Pancreas (tissue), 10 donors: ENCODE results near the gene PLIN3. TPM values are rescaled to one million over a fixed set of nuclear protein-coding genes. Genes with fewer than 3 reads are reported as not detected.
A peak's percentile ranks its signal among the peaks of the same experiment; 100 is the strongest.
"Not testable (repeated sequence)": the region's sequence is repeated elsewhere in the genome, so short reads cannot be mapped to it uniquely, and the experiment has no call there.

Experiments
- ATAC-seq, 4 donors: fragments of 200-7000 bp; cut with Tn5 transposase; one replicate each; pipeline versions ENCODE4 v1.8.0 to v1.9.1; 2020; ENCODE audit warnings: mild to moderate bottlenecking in 4 of 4, moderate library complexity in 4 of 4
- DNase-seq, 6 donors: peaks; one replicate each; pipeline ENCODE4 v3.0.0-alpha.2; 2020
- FAIRE-seq: peaks from 2 replicates; lab custom pipeline; 2012; peaks lifted over from hg19 to GRCh38; lab: Jason Lieb, UNC
- H3K27ac ChIP-seq, 4 donors: fragments of 200-600 bp; sonication (generic); 1 replicate in 3 of 4; 2 replicates in 1 of 4; pipeline versions ENCODE4 v1.5.0 to v1.8.0; 2020
- H3K27me3 ChIP-seq, 4 donors: fragments of 200-600 bp; one replicate each; pipeline ENCODE4 v1.8.0; 2021
- H3K36me3 ChIP-seq, 3 donors: fragments of 200-600 bp; sonication (generic) in 1 of 3; one replicate each; pipeline versions ENCODE4 v1.5.0 to v1.8.0; 2020 to 2021
- H3K4me1 ChIP-seq, 3 donors: fragments of 200-600 bp; one replicate each; pipeline ENCODE4 v1.8.0; 2021
- H3K4me3 ChIP-seq, 4 donors: fragments of 200-600 bp; sonication (generic) in 2 of 4; one replicate each; pipeline versions ENCODE4 v1.5.0 to v1.8.0; 2020 to 2021
- H3K9me3 ChIP-seq, 4 donors: fragments of 200-600 bp; one replicate each; pipeline ENCODE4 v1.8.0; 2021
- CTCF ChIP-seq, 4 donors: fragments of 200-600 bp; sonication (generic) in 3 of 4; IDR thresholded peaks; one replicate each; pipeline versions ENCODE4 v1.5.0 to v1.8.0; 2021; ENCODE audit warnings: antibody characterized with exemption in 4 of 4
- WGBS, 2 donors: extraction: QIAGEN DNeasy Blood & Tissue Kit; methylation state at CpG; one replicate each; pipeline ENCODE4 v1.1.7; 2013; 5-methylcytosine and 5-hydroxymethylcytosine counted together
- intact Hi-C, 3 donors: fragments of 100-400 bp; cut with DNase I; formaldehyde crosslinking; loops; one replicate each; pipeline versions ENCODE4 v1.11.1 to v1.14.2; 2022
- polyA plus RNA-seq, 2 donors: library from polyadenylated mRNA; stranded (reverse); fragments of 200-250 nt; gene quantifications; one replicate each; pipeline ENCODE4 v1.2.3, GENCODE V29; 2013
- total RNA-seq, 6 donors: library from RNA; stranded (reverse); fragmentation: NEBNext Ultra II Directional in 4 of 6; extraction: Animal tissue kit (Norgen Biotek cat#: 25700) in 4 of 6; gene quantifications; one replicate each; pipeline versions ENCODE4 v1.2.1 to v1.2.4, GENCODE V29; 2021 to 2023
- donor health status: healthy with polysubstance abuse.
- donor health status: DM: no; HTN: no; CAD: no; lungs with moderate emphysema.
- donor health status: DM: no; HTN: no; CAD: no.
- donor health status: control.
- donor health status: control.
- donor health status: Bipolar disorder and iron deficiency.
- donor health status: DM: yes; HTN: yes; CAD: no.
- donor health status: DM: no; HTN: no; CAD: no.
- donor health status: DM: no; HTN: no; CAD: no.
- donor health status: DM: yes; HTN: yes; CAD: no.

PLIN3 gene
- total and polyA plus RNA-seq, 8 donors = 9.3 to 34.2 (median 13.0) TPM

- peak in 5 of 6 donors; percentile 55 to 90 (median 68) for DNase-seq
- H3K9me3 ChIP-seq, FAIRE-seq, H3K27me3 ChIP-seq, intact Hi-C loops: not testable (repeated sequence)
- WGBS, 2 donors = 5 to 12% methylated on average over 32 to 75 of the region's 75 CpGs
- H3K4me1 ChIP-seq = peaks cover 16 to 30% (median 21%) of the 10 kb centered on the region in 3 donors
- H3K27ac ChIP-seq = peak overlapping the region; percentile 80 to 85 (median 82)
- peak; percentile 0 to 7 (median 2) for ATAC-seq
- peaks cover 0 to 15% (median 12%) of the 10 kb centered on the region in 3 donors for H3K36me3 ChIP-seq
- peak overlapping the region; percentile 69 to 94 (median 86) for H3K4me3 ChIP-seq
These were observed 75.2 kb downstream of the PLIN3 start for GRCh38 chr19:4792019-4792865.

- TF ChIP-seq CTCF (IDR thresholded peaks at IDR 0.05) = peak; percentile 96 to 99 (median 98)
- peaks cover 16 to 29% (median 21%) of the 10 kb centered on the region in 3 donors for H3K4me1 ChIP-seq
- peak; percentile 98 for FAIRE-seq
- WGBS, 2 donors = 0 to 1% methylated on average over 60 to 80 of the region's 80 CpGs
- intact Hi-C loops = no loop called here
- ATAC-seq = peak; percentile 95 to 99 (median 97)
- H3K27me3 ChIP-seq = no peaks in the 10 kb centered on the region
- peak within 1 kb of the TSS; percentile 69 to 94 (median 86) for H3K4me3 ChIP-seq
- peak within 1 kb of the TSS; percentile 80 to 85 (median 82) for H3K27ac ChIP-seq
- H3K36me3 ChIP-seq = peaks cover 0 to 15% (median 8%) of the 10 kb centered on the region in 3 donors
- DNase-seq = peak; percentile 97 to 100 (median 99)
- no peaks in the 10 kb centered on the region for H3K9me3 ChIP-seq
These were observed 76.1 kb downstream of the PLIN3 start, which contains the start of gene FEM1A for GRCh38 chr19:4791183-4792018. Gene FEM1A, plus strand, starts transcription at chr19:4791734. Its CDS starts 121 bp downstream, at chr19:4791855.

Other genes with a start within 250 kb of the PLIN3 start
- gene TNFAIP8L1, start 228.2 kb downstream of the PLIN3 start, total RNA-seq = 1 to 10 TPM; 1.2 to 3.3 (median 1.6) TPM
- 1 to 10 TPM; 3.5 to 3.6 TPM for gene TNFAIP8L1, start 228.2 kb downstream of the PLIN3 start, polyA plus RNA-seq
- 100 to 1,000 TPM in 1 of 6 donors, 10 to 100 TPM in 5; 56.7 to 102 (median 66.4) TPM for gene MYDGF, start 197.3 kb downstream of the PLIN3 start, total RNA-seq
- 10 to 100 TPM; 50.3 to 80.6 TPM for gene MYDGF, start 197.3 kb downstream of the PLIN3 start, polyA plus RNA-seq
- 10 to 100 TPM; 19.0 to 36.7 (median 25.0) TPM for gene DPP9, start 143.8 kb downstream of the PLIN3 start, total RNA-seq
- 10 to 100 TPM; 30.4 to 47.4 TPM for gene DPP9, start 143.8 kb downstream of the PLIN3 start, polyA plus RNA-seq
- 1 to 10 TPM; 5.4 to 9.2 (median 6.5) TPM for gene FEM1A, start 75.9 kb downstream of the PLIN3 start, total RNA-seq
- 1 to 10 TPM; 3.3 to 4.6 TPM for gene FEM1A, start 75.9 kb downstream of the PLIN3 start, polyA plus RNA-seq
- gene TICAM1, start 36.0 kb downstream of the PLIN3 start, total RNA-seq = 10 to 100 TPM in 1 of 6 donors, 1 to 10 TPM in 5; 4.9 to 14.1 (median 6.4) TPM
- 10 to 100 TPM; 10.7 to 13.9 TPM for gene TICAM1, start 36.0 kb downstream of the PLIN3 start, polyA plus RNA-seq
- gene ARRDC5, start 35.2 kb upstream of the PLIN3 start, total RNA-seq = under 1 TPM in 3 of 6 donors, not detected in 3; 0.12 to 0.15 (median 0.14) TPM
- gene ARRDC5, start 35.2 kb upstream of the PLIN3 start, polyA plus RNA-seq = under 1 TPM in 1 of 2 donors, not detected in 1; 0.09 TPM
- gene UHRF1, start 41.8 kb upstream of the PLIN3 start, total RNA-seq = 1 to 10 TPM in 3 of 6 donors, under 1 TPM in 3; 0.28 to 1.7 (median 0.96) TPM
- under 1 TPM; 0.45 to 0.84 TPM for gene UHRF1, start 41.8 kb upstream of the PLIN3 start, polyA plus RNA-seq
- gene KDM4B, start 101.4 kb upstream of the PLIN3 start, total RNA-seq = 10 to 100 TPM; 13.8 to 22.7 (median 18.5) TPM
- 10 to 100 TPM; 15.0 to 24.0 TPM for gene KDM4B, start 101.4 kb upstream of the PLIN3 start, polyA plus RNA-seq